Measurements from ENCODE around the gene IFNGR2.

IFNGR2 gene

DNA sequence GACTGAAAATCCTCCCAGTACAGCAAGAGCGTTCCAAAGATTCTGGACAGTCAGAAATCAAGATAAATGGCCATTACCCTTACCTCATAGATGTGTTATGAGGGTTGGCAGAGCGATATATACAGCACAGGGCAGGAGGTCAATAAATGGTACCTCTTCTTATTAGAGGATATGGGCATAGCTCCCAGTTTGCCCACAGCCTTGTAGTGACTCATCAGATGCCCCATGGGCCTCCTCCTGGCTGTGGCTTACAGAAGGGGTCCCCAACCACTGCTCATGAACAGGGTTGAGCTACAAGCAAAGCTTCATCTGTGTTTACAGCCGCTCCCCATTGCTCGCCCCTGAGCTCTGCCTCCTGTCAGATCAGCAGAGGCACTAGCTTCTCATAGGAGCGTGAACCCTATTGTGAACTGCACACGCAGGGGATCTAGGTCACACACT is 7.3 kb upstream of the IFNGR2 start:
- H3K4me3 ChIP-seq (ENCODE audit: low read depth, low read length) = no peak overlapping the region
- no peaks in the 10 kb centered on the region for H3K36me3 ChIP-seq
- H3K27me3 ChIP-seq (ENCODE audit: insufficient read depth, low read depth, severe bottlenecking) = no peaks in the 10 kb centered on the region
- TF ChIP-seq, protein P1, sequence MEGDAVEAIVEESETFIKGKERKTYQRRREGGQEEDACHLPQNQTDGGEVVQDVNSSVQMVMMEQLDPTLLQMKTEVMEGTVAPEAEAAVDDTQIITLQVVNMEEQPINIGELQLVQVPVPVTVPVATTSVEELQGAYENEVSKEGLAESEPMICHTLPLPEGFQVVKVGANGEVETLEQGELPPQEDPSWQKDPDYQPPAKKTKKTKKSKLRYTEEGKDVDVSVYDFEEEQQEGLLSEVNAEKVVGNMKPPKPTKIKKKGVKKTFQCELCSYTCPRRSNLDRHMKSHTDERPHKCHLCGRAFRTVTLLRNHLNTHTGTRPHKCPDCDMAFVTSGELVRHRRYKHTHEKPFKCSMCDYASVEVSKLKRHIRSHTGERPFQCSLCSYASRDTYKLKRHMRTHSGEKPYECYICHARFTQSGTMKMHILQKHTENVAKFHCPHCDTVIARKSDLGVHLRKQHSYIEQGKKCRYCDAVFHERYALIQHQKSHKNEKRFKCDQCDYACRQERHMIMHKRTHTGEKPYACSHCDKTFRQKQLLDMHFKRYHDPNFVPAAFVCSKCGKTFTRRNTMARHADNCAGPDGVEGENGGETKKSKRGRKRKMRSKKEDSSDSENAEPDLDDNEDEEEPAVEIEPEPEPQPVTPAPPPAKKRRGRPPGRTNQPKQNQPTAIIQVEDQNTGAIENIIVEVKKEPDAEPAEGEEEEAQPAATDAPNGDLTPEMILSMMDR (IDR thresholded peaks at IDR 0.05; ENCODE audit: low read depth, low read length) = no peak
- H3K9me3 ChIP-seq (ENCODE audit: severe bottlenecking) = no peaks in the 10 kb centered on the region
- H3K27ac ChIP-seq = no peak overlapping the region
- no peak for DNase-seq

DNA sequence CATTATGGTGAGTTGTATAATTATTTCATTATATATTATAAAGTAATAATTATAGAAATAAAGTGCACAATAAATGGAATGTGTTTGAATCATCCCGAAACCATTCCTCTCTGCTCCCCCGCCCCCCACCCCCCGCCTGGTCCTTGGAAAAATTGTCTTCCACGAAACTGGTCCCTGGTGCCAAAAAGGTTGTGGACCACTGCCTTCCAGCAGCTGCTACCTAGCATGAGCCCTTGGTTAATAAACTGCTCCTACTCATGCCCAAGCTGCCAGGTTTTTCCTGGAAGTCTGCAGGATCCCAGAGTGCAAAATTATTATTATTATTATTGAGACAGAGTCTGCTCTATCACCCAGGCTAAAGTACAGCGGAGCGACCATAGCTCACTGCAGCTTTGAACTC is 6.8 kb upstream of the IFNGR2 start:
- Histone ChIP-seq H3K27me3 (ENCODE audit: insufficient read depth, low read depth, severe bottlenecking) (no peaks in the 10 kb centered on the region), H3K4me3 (ENCODE audit: low read depth, low read length) (no peak overlapping the region), H3K9me3 (ENCODE audit: severe bottlenecking) (no peaks in the 10 kb centered on the region), H3K27ac (no peak overlapping the region), H3K36me3 (no peaks in the 10 kb centered on the region)
- TF ChIP-seq, protein P1 (IDR thresholded peaks at IDR 0.05; ENCODE audit: low read depth, low read length) = no peak
- DNase-seq = no peak

DNA sequence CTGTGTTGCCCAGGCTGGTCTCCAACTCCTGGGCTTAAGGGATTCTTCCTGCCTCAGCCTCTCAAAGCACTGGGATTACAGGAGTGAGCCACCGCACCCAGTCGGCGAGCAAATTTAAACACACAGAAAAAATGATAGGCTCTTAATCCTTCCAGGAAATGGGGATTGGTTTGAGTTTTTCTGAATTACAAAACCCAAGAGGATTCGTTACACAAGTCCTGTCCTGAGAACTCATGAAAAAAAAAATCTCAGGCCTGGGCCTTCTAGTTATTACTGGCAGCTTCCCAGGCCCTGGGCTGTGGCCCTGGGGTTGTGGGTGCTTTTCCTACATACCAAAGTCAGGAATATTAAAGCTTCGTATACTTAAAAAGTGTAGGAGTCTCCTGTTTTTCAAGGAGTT is 6.3 kb upstream of the IFNGR2 start:
- Histone ChIP-seq H3K36me3 (no peaks in the 10 kb centered on the region), H3K4me3 (ENCODE audit: low read depth, low read length) (no peak overlapping the region), H3K9me3 (ENCODE audit: severe bottlenecking) (no peaks in the 10 kb centered on the region), H3K27ac (no peak overlapping the region), H3K27me3 (ENCODE audit: insufficient read depth, low read depth, severe bottlenecking) (no peaks in the 10 kb centered on the region)
- DNase-seq = no peak
- TF ChIP-seq, protein P1 (IDR thresholded peaks at IDR 0.05; ENCODE audit: low read depth, low read length) = no peak

DNA sequence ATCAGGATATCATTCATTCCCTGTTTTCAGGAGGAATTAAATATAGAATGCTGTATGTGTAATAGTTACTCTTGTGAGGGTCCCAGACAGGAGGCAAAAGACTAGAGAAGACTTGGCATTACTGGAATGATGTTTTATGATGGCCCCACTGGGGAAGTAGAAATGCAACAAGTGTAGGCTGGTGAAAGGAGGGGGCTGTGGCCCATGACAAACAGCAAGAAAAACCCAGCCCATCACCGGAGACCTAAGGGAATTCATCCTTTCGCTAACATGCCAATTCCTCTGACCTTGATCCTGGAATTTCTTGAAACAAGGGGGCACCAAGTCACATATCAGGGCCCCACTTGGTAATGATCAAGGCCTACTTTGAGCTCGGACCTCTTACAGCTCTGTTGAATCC is 5.5 kb upstream of the IFNGR2 start:
- Histone ChIP-seq H3K4me3 (ENCODE audit: low read depth, low read length) (no peak overlapping the region), H3K36me3 (no peaks in the 10 kb centered on the region), H3K9me3 (ENCODE audit: severe bottlenecking) (no peaks in the 10 kb centered on the region), H3K27me3 (ENCODE audit: insufficient read depth, low read depth, severe bottlenecking) (no peaks in the 10 kb centered on the region), H3K27ac (no peak overlapping the region)
- TF ChIP-seq, protein P1 (IDR thresholded peaks at IDR 0.05; ENCODE audit: low read depth, low read length) = no peak
- no peak for DNase-seq

DNA sequence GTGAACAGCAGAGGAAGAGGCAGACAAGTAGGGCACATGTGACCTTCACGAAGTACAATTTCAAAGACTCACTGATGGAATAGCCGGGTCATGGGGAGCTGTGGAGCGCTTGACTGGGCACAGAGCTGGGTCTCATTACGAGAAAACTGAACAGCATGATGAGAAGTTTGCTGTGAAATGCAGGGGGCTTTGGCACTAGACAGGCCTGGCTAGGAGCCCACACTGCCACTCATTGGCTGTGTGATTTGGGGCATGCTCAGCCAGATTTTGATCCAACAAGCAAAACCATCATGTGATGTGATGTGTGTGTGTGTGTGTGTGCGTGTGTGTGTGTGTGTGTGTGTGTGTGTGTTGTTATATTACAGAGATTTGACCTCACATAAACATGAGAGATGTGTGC is 4.9 kb upstream of the IFNGR2 start:
- TF ChIP-seq, protein P1 (IDR thresholded peaks at IDR 0.05; ENCODE audit: low read depth, low read length) = no peak
- DNase-seq = no peak
- H3K36me3 ChIP-seq = no peaks in the 10 kb centered on the region
- H3K4me3 ChIP-seq (ENCODE audit: low read depth, low read length) = no peak overlapping the region
- H3K27me3 ChIP-seq (ENCODE audit: insufficient read depth, low read depth, severe bottlenecking) = no peaks in the 10 kb centered on the region
- H3K27ac ChIP-seq = no peak overlapping the region
- H3K9me3 ChIP-seq (ENCODE audit: severe bottlenecking) = no peaks in the 10 kb centered on the region

DNA sequence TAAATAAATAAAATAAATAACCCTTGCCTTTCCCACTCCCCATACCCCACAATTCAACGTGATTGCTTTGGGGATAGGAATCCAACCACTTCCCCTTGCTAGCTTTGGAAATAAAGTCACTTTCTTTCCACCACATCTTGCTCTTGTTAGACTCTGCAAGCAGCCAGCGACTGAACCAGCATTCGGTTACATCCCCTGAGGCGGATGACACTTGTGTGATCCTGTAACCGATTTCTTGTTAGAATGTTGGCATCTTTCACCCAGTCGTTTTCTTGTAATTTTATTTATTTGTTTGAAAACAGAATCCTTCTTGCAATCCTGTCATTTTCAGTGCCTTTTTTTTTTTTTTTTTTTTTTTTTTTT is 1.6 kb upstream of the IFNGR2 start:
- TF ChIP-seq, protein P1 (IDR thresholded peaks at IDR 0.05; ENCODE audit: low read depth, low read length) = no peak
- no peaks in the 10 kb centered on the region for H3K27me3 ChIP-seq (ENCODE audit: insufficient read depth, low read depth, severe bottlenecking)
- H3K36me3 ChIP-seq = no peaks in the 10 kb centered on the region
- no peak overlapping the region for H3K27ac ChIP-seq
- no peak overlapping the region for H3K4me3 ChIP-seq (ENCODE audit: low read depth, low read length)
- H3K9me3 ChIP-seq (ENCODE audit: severe bottlenecking) = no peaks in the 10 kb centered on the region
- no peak for DNase-seq

All from WERI-Rb-1 (cell line).